MM.1S (cell line): Measurements from ENCODE around the gene PCDHA6.
"Not testable (repeated sequence)": the region's sequence is repeated elsewhere in the genome, so short reads cannot be mapped to it uniquely, and the experiment has no call there.

Source experiments
- DNase-seq: peaks from one replicate; pipeline ENCODE4 v3.0.0-alpha.2; 2015
- H2AFZ ChIP-seq: fragments of 300-600 bp; sonication (generic); 2 replicates; pipeline ENCODE4 v1.6.0; 2016; ENCODE audit warnings: antibody characterized with exemption, low read length
- H3F3A ChIP-seq: fragments of 300-600 bp; sonication (generic); 2 replicates; pipeline ENCODE4 v1.6.1; 2016; ENCODE audit warnings: mild to moderate bottlenecking, antibody characterized with exemption, low read length, moderate library complexity, mixed read lengths; ENCODE audit not compliant: insufficient read depth
- H3K27ac ChIP-seq: fragments of 300-600 bp; sonication (generic); 2 replicates; pipeline ENCODE4 v1.5.1; 2016; ENCODE audit warnings: mild to moderate bottlenecking, low read length
- H3K27me3 ChIP-seq: fragments of 300-600 bp; sonication (generic); replicated peaks from 2 replicates; pipeline ENCODE4 v1.6.0; 2016; ENCODE audit warnings: low read length; ENCODE audit not compliant: insufficient read depth
- H3K36me3 ChIP-seq: fragments of 300-600 bp; sonication (generic); replicated peaks from 2 replicates; pipeline ENCODE4 v1.6.1; 2016; ENCODE audit warnings: mild to moderate bottlenecking, low read length, mixed read lengths; ENCODE audit not compliant: insufficient read depth
- H3K4me1 ChIP-seq: fragments of 300-600 bp; sonication (generic); 2 replicates; pipeline ENCODE4 v1.6.1; 2016; ENCODE audit warnings: low read length, mixed read lengths
- H3K4me2 ChIP-seq: fragments of 300-600 bp; sonication (generic); 2 replicates; pipeline ENCODE4 v1.6.0; 2016; ENCODE audit warnings: low read depth, low read length
- H3K4me3 ChIP-seq: fragments of 300-600 bp; sonication (generic); 2 replicates; pipeline ENCODE4 v1.5.1; 2016; ENCODE audit warnings: low read length, mixed read lengths
- H3K79me2 ChIP-seq: fragments of 300-600 bp; sonication (generic); 2 replicates; pipeline ENCODE4 v1.6.1; 2016; ENCODE audit warnings: mixed run types, low read length, mixed read lengths
- H3K9ac ChIP-seq: fragments of 300-600 bp; sonication (generic); 2 replicates; pipeline ENCODE4 v1.6.1; 2016; ENCODE audit warnings: low read length, mixed read lengths
- H3K9me2 ChIP-seq: fragments of 300-600 bp; sonication (generic); replicated peaks from 2 replicates; pipeline ENCODE4 v1.6.1; 2016; ENCODE audit warnings: mild to moderate bottlenecking, low read length, mixed read lengths; ENCODE audit not compliant: insufficient read depth
- H3K9me3 ChIP-seq: fragments of 300-600 bp; sonication (generic); replicated peaks from 2 replicates; pipeline ENCODE4 v1.6.1; 2016; ENCODE audit warnings: mild to moderate bottlenecking, low read length, mixed read lengths; ENCODE audit not compliant: insufficient read depth
- H4K20me1 ChIP-seq: fragments of 300-600 bp; sonication (generic); 2 replicates; pipeline ENCODE4 v1.6.1; 2016; ENCODE audit warnings: mild to moderate bottlenecking, low read length, moderate library complexity, mixed read lengths; ENCODE audit not compliant: insufficient read depth
- CTCF ChIP-seq: fragments of 300-600 bp; sonication (generic); IDR thresholded peaks from 2 replicates; pipeline ENCODE4 v1.5.1; 2016; ENCODE audit warnings: antibody characterized with exemption, low read length, mixed read lengths
- EZH2 ChIP-seq: fragments of 300-600 bp; sonication (generic); optimal IDR thresholded peaks from 2 replicates; pipeline ENCODE3; 2017; ENCODE audit warnings: low read depth, mild to moderate bottlenecking, antibody characterized with exemption, low read length, mixed read lengths
- EZH2phosphoT487 ChIP-seq: fragments of 300-600 bp; sonication (generic); IDR thresholded peaks from 2 replicates; pipeline ENCODE4 v1.6.1; 2018; ENCODE audit warnings: antibody characterized with exemption, low read length

PCDHA6 gene

GRCh38 chr5:140791089-140791488 is 36.7 kb upstream of the PCDHA6 start:
- Histone ChIP-seq H4K20me1 (no peaks in the 10 kb centered on the region), H3K79me2 (no peaks in the 10 kb centered on the region), H3K9ac (no peak overlapping the region), H3K36me3 (no peaks in the 10 kb centered on the region), H3K4me1 (no peaks in the 10 kb centered on the region), H3F3A (no peaks in the 10 kb centered on the region), H3K4me2 (no peak overlapping the region), H3K4me3 (no peak overlapping the region), H2AFZ (no peak overlapping the region), H3K9me3 (no peaks in the 10 kb centered on the region), H3K27ac (no peak overlapping the region), H3K9me2 (no peaks in the 10 kb centered on the region), H3K27me3 (no peaks in the 10 kb centered on the region)
- no peak for DNase-seq
- no peak for TF ChIP-seq EZH2phosphoT487
- TF ChIP-seq CTCF: no peak
- no peak for TF ChIP-seq EZH2

GRCh38 chr5:140794595-140795258 is 33.0 kb upstream of the PCDHA6 start, which contains the start of gene PCDHA2:
Gene PCDHA2 (plus strand): TSS chr5:140794852.
- Histone ChIP-seq H2AFZ (peak within 1 kb of the TSS; percentile 67), H3K36me3 (no peaks in the 10 kb centered on the region), H3K27me3 (no peaks in the 10 kb centered on the region), H3K27ac (no peak within 1 kb of the TSS), H3K9me3 (no peaks in the 10 kb centered on the region), H3K4me1 (no peaks in the 10 kb centered on the region), H3K4me2 (peak within 1 kb of the TSS; percentile 50), H3F3A (no peaks in the 10 kb centered on the region), H3K9me2 (no peaks in the 10 kb centered on the region), H3K4me3 (peak within 1 kb of the TSS; percentile 58), H3K79me2 (no peaks in the 10 kb centered on the region), H3K9ac (no peak within 1 kb of the TSS), H4K20me1 (no peaks in the 10 kb centered on the region)
- peak; percentile 54 for DNase-seq
- TF ChIP-seq CTCF (peak; percentile 53), EZH2phosphoT487 (no peak)

- Histone ChIP-seq H3K9ac (no peak overlapping the region), H3K79me2 (no peaks in the 10 kb centered on the region), H2AFZ (peak overlapping the region; percentile 67), H3K36me3 (no peaks in the 10 kb centered on the region), H3F3A (no peaks in the 10 kb centered on the region), H3K9me3 (no peaks in the 10 kb centered on the region), H4K20me1 (no peaks in the 10 kb centered on the region), H3K4me2 (peak overlapping the region; percentile 50), H3K4me1 (no peaks in the 10 kb centered on the region), H3K9me2 (no peaks in the 10 kb centered on the region), H3K4me3 (peak overlapping the region; percentile 58), H3K27ac (no peak overlapping the region), H3K27me3 (no peaks in the 10 kb centered on the region)
- peak; percentile 25 for DNase-seq
- TF ChIP-seq EZH2phosphoT487 (no peak), CTCF (peak; percentile 39), EZH2 (no peak)
These were observed 32.5 kb upstream of the PCDHA6 start for GRCh38 chr5:140795259-140795641.

- not testable (repeated sequence) for H3K4me1 ChIP-seq, H3K36me3 ChIP-seq, DNase-seq, H3K27me3 ChIP-seq, H3K4me2 ChIP-seq, H3K9me3 ChIP-seq, H3K79me2 ChIP-seq, H2AFZ ChIP-seq, H3F3A ChIP-seq, H3K9me2 ChIP-seq, H3K27ac ChIP-seq, H4K20me1 ChIP-seq, H3K9ac ChIP-seq, H3K4me3 ChIP-seq
These were observed 31.6 kb upstream of the PCDHA6 start for GRCh38 chr5:140796072-140796717.
